ENCODE measurements around the gene DYNLT2. TPM values are rescaled to one million over a fixed set of nuclear protein-coding genes. Genes with fewer than 3 reads are reported as not detected.

The DYNLT2 gene
- total and polyA plus RNA-seq, 10 donors = 2.8 to 3.9 (median 3.6) TPM

DNA sequence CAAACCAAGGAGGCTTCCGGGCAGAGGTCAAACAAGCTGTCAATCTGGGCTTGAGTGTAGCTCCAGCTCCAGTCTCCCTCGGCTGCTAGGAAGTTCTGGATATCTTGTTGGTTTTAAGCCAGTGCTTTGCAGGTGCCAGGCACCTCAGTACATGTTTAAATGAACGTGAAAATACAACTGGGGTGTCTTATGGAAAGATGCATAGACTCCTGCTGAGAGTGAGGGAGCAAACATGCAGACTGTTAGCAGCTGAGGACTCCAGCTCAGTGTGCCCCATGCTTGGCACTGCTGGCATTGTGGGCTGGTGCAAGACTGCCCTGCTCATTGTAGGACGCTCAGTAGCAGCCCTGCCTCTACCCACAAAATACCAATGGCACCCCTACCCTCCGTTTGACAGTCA is 28.5 kb upstream of the DYNLT2 start:
- Histone ChIP-seq H3K27me3 (replicated peaks in 1 of 7) (no peaks in the 10 kb centered on the region), H3K27ac (no peak overlapping the region), H3K36me3 (peaks cover 0 to 91% (median 50%) of the 10 kb centered on the region in 6 donors), H3K9me3 (no peaks in the 10 kb centered on the region), H3K4me3 (no peak overlapping the region), H3K4me1 (no peaks in the 10 kb centered on the region)
- TF ChIP-seq POLR2AphosphoS5 (IDR thresholded peaks at IDR 0.05) (no peak), POLR2A (IDR thresholded peaks at IDR 0.05) (no peak), CTCF (IDR thresholded peaks at IDR 0.05 in 8 of 11, conservative IDR thresholded peaks at IDR 0.05 in 3 of 11) (no peak)
- WGBS, 5 donors = 83 to 90% (median 87%) methylated on average over 5 of the region's 5 CpGs
- intact Hi-C loops (cut with DNase I; ENCODE audit: low total_unique reads) = no loop called here
- no peak for DNase-seq

DNA sequence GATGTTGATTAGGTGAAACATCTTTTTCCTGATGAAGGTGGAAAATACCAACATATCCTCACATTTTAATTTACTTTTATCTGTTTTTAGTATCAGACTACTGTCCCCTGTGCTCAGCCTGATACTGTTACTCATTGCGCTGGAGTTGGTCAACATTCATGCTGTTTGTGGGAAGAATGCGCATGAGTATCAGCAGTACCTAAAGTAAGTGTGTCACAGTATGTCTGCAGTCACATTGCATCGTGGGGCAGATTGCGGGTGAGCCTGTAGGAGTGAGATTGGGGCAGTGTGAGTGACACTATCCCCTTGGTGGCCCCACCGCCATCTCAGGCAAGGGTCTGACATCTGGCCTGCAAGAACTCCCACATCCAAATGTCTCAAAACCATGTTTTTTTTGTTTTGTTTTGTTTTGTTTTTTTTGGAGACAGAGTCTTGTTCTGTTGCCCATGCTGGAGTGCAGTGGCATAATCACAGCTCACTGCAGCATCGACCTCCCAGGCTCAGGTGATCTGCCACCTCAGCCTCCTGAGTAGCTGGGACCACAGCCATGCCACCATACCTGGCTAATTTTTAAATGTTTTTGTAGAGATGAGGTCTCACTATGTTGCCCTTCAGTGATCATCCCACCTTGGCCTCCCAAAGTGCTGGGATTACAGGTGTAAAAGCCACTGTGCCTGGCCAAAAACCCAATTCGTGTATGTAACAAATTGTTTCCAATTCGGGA is 27.9 kb upstream of the DYNLT2 start:
- TF ChIP-seq POLR2AphosphoS5 (IDR thresholded peaks at IDR 0.05) (no peak), CTCF (IDR thresholded peaks at IDR 0.05 in 8 of 11, conservative IDR thresholded peaks at IDR 0.05 in 3 of 11) (no peak), POLR2A (IDR thresholded peaks at IDR 0.05) (no peak)
- intact Hi-C loops (cut with DNase I; ENCODE audit: low total_unique reads) = no loop called here

DNA sequence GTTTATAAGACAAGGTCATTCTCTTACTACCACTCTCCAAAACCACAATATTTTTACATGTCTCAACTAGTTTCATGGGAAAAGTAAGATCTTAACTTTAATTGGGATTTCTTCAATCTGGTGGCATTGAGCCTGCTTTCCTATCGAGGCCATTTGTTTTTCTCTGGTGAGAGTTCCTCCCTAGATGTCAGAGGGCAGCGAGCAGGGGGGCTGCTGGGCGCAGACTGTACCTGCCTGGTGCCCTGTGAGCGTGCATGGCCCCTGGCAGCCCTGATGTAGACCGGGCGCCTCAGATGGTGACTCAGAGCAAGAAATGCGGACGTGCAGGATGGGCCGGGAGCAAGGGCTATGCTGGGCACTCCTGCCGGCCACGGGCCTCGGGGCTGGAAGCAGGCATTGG is 27.3 kb upstream of the DYNLT2 start:
- H3K4me1 ChIP-seq = no peaks in the 10 kb centered on the region
- peaks cover 0 to 91% (median 50%) of the 10 kb centered on the region in 6 donors for H3K36me3 ChIP-seq
- DNase-seq = no peak
- no peaks in the 10 kb centered on the region for H3K9me3 ChIP-seq
- TF ChIP-seq POLR2AphosphoS5 (IDR thresholded peaks at IDR 0.05) (no peak), CTCF (IDR thresholded peaks at IDR 0.05 in 8 of 11, conservative IDR thresholded peaks at IDR 0.05 in 3 of 11) (no peak), POLR2A (IDR thresholded peaks at IDR 0.05) (no peak)
- H3K27me3 ChIP-seq (replicated peaks in 1 of 7) = no peaks in the 10 kb centered on the region
- intact Hi-C loops (cut with DNase I; ENCODE audit: low total_unique reads) = no loop called here
- WGBS, 5 donors = 92 to 96% (median 94%) methylated on average over 12 of the region's 12 CpGs
- H3K27ac ChIP-seq = no peak overlapping the region
- no peak overlapping the region for H3K4me3 ChIP-seq

More for the DNA sequence above, 27.9 kb upstream of the DYNLT2 start:
- no peak for DNase-seq
- Histone ChIP-seq H3K4me3 (no peak overlapping the region), H3K27me3 (replicated peaks in 1 of 7) (no peaks in the 10 kb centered on the region), H3K9me3 (no peaks in the 10 kb centered on the region), H3K36me3 (peaks cover 0 to 91% (median 50%) of the 10 kb centered on the region in 6 donors), H3K4me1 (no peaks in the 10 kb centered on the region), H3K27ac (no peak overlapping the region)
- 85 to 92% (median 89%) methylated on average over 8 of the region's 8 CpGs for whole genome bisulfite sequencing, 5 donors

GRCh38 chr6:169777896-169778295 is 26.5 kb upstream of the DYNLT2 start:
- 93 to 97% (median 96%) methylated on average over 12 of the region's 12 CpGs for WGBS, 5 donors
- no peak for DNase-seq
- Histone ChIP-seq H3K36me3 (peaks cover 0 to 91% (median 50%) of the 10 kb centered on the region in 6 donors), H3K9me3 (no peaks in the 10 kb centered on the region), H3K4me3 (no peak overlapping the region), H3K4me1 (no peaks in the 10 kb centered on the region), H3K27me3 (replicated peaks in 1 of 7) (no peaks in the 10 kb centered on the region), H3K27ac (no peak overlapping the region)
- TF ChIP-seq CTCF (IDR thresholded peaks at IDR 0.05 in 8 of 11, conservative IDR thresholded peaks at IDR 0.05 in 3 of 11) (no peak), POLR2A (IDR thresholded peaks at IDR 0.05) (no peak), POLR2AphosphoS5 (IDR thresholded peaks at IDR 0.05) (no peak)
- intact Hi-C loops (cut with DNase I; ENCODE audit: low total_unique reads) = no loop called here
